HT-29 (cell line): ENCODE measurements around the gene CORO2B. TPM values are rescaled to one million over a fixed set of nuclear protein-coding genes. Genes with fewer than 3 reads are reported as not detected.
"Not testable (repeated sequence)": the region's sequence is repeated elsewhere in the genome, so short reads cannot be mapped to it uniquely, and the experiment has no call there.

ENCODE experiments used
- DNase-seq: peaks from one replicate; pipeline ENCODE4 v3.0.0-alpha.2; 2015; ENCODE audit warnings: low spot score
- total RNA-seq: library from RNA; depleted of rRNA; stranded (reverse); fragments of >200 nt; shearing (Covaris generic); gene quantifications from 2 replicates; pipeline ENCODE4 v1.2.3, GENCODE V29; 2014

The CORO2B gene
- total RNA-seq, 1 experiment from 2014 or later = not detected

GRCh38 chr15:68725736-68726135 is 146.9 kb downstream of the CORO2B start:
- no peak for DNase-seq

- DNase-seq = no peak
Observed at GRCh38 chr15:68726246-68726645, 147.5 kb downstream of the CORO2B start.

- DNase-seq = no peak
Observed at GRCh38 chr15:68729789-68730411, 151.1 kb downstream of the CORO2B start.

- peak; percentile 56 for DNase-seq
Observed at GRCh38 chr15:68730471-68730919, 151.7 kb downstream of the CORO2B start.

GRCh38 chr15:68730976-68731897 is 152.4 kb downstream of the CORO2B start:
- DNase-seq = no peak

- DNase-seq = no peak
Observed at GRCh38 chr15:68732451-68732850, 153.7 kb downstream of the CORO2B start.

- DNase-seq = no peak
Observed at GRCh38 chr15:68733666-68734065, 154.9 kb downstream of the CORO2B start.

GRCh38 chr15:68734352-68734751 is 155.6 kb downstream of the CORO2B start:
- no peak for DNase-seq

GRCh38 chr15:68734881-68735280 is 156.1 kb downstream of the CORO2B start:
- no peak for DNase-seq

- no peak for DNase-seq
Observed at GRCh38 chr15:68735610-68736009, 156.8 kb downstream of the CORO2B start.

- no peak for DNase-seq
Observed at GRCh38 chr15:68739390-68740080, 160.7 kb downstream of the CORO2B start.

GRCh38 chr15:68743256-68743655 is 164.5 kb downstream of the CORO2B start:
- DNase-seq = no peak

- DNase-seq = no peak
Observed at GRCh38 chr15:68749365-68749764, 170.6 kb downstream of the CORO2B start.

- DNase-seq = no peak
Observed at GRCh38 chr15:68749793-68750192, 171.0 kb downstream of the CORO2B start.

- no peak for DNase-seq
Observed at GRCh38 chr15:68751622-68752021, 172.8 kb downstream of the CORO2B start.

GRCh38 chr15:68755731-68756130 is 176.9 kb downstream of the CORO2B start:
- DNase-seq = no peak

GRCh38 chr15:68759982-68760579 is 181.3 kb downstream of the CORO2B start:
- DNase-seq = not testable (repeated sequence)

GRCh38 chr15:68763063-68763462 is 184.3 kb downstream of the CORO2B start:
- no peak for DNase-seq

- no peak for DNase-seq
Observed at GRCh38 chr15:68764090-68764489, 185.3 kb downstream of the CORO2B start.

GRCh38 chr15:68765602-68766368 is 187.0 kb downstream of the CORO2B start:
- DNase-seq = no peak

- DNase-seq = no peak
Observed at GRCh38 chr15:68767833-68768232, 189.0 kb downstream of the CORO2B start.
